ENCODE results near the gene ZDHHC11.
"Not testable (repeated sequence)": the region's sequence is repeated elsewhere in the genome, so short reads cannot be mapped to it uniquely, and the experiment has no call there.

The ZDHHC11 gene

GRCh38 chr5:856531-857425, 6.0 kb upstream of the ZDHHC11 start:
- no peak for DNase-seq

DNA sequence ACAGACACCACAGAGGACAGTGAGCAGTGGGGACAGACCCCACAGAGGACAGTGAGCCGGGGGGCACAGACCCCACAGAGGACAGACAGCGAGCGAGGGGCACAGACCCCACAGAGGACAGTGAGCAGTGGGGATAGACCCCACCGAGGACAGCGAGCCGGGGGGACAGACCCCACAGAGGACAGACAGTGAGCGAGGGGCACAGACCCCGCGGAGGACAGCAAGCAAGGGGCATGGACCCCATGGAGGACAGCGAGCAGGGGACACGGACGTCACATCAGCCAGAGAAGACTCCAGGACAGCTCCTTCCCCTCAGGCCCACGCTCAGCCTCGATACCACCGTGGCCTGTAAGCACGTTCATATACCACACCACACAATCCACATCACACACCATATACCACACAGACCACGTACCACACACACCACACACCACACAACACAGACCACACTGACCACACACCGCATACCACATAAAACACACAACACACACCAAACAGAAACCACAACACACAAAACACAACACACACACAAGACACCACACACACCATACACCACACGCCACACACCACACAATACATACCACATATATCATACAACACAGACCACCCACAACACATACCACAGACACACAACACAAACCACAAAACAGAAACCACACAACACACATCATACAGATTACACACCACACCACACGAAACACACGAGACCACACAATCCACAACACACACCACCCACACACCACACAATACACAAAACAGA, 5.2 kb upstream of the ZDHHC11 start:
- no peak for DNase-seq

- DNase-seq, result no peak
These were observed 4.4 kb upstream of the ZDHHC11 start for GRCh38 chr5:854966-855743.

GRCh38 chr5:854217-854616, 3.4 kb upstream of the ZDHHC11 start:
- no peak for DNase-seq

DNA sequence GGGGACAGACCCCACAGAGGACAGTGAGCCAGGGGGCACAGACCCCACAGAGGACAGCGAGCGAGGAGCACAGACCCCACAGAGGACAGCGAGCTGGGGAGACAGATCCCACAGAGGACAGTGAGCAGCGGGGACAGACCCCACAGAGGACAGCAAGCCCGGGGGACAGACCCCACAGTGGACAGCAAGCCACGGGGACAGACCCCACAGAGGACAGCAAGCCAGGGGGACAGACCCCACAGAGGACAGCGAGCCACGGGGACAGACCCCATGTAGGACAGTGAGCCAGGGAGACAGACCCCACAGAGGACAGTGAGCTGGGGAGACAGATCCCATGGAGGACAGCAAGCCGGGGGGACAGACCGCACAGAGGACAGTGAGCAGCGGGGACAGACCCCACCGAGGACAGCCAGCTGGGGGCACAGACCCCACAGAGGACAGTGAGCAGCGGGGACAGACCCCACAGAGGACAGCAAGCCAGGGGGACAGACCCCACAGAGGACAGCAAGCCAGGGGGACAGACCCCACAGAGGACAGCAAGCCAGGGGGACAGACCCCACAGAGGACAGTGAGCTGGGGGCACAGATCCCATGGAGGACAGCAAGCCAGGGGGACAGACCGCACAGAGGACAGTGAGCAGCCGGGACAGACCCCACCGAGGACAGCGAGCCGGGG, 2.8 kb upstream of the ZDHHC11 start:
- DNase-seq, result not testable (repeated sequence)

GRCh38 chr5:852431-853401, 1.9 kb upstream of the ZDHHC11 start:
- no peak for DNase-seq

DNA sequence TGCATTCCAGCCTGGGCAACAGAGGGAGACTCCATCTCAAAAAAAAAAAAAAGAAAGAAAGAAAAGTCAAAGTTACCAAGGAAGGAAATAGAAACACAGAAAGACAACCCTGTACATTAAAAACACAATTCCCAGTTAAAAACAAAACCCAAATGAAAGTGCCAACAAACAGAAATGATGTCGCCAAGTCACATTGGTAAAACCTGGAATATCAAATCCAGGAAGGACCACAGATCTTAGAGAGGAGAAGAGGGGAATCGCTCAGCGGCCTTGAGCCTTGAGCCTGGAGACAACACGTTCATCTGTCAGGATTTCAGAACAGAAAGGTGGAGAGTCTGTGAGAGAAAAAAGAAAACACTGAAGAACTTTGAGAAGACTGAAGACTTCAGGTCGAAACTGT, 1.2 kb upstream of the ZDHHC11 start:
- DNase-seq, result no peak

- no peak for DNase-seq
These were observed 767 bp upstream of the ZDHHC11 start for GRCh38 chr5:851553-851952.

DNA sequence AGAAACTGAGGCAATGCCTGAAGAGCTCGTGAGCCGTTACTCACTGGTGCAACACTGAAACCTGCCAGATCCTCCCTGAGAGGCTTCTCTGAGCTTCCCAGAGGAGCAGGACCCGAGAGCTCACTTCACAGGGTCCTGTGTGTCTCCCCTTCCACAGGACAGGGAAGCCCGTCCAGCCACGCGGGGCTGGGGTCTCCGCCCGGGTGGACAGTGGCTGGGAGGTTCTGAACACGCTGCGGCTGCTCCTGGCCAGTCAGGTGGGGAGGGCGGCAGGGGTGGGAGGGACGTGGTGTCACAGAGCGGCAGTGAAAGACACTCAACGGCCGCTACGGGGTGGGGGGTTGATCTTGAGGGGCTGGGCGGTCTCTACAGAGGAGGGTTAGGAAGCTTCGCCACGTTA, 290 bp upstream of the ZDHHC11 start:
- no peak for DNase-seq

GRCh38 chr5:849651-850301, 1.0 kb downstream of the ZDHHC11 start:
- DNase-seq, result no peak

- no peak for DNase-seq
These were observed 2.1 kb downstream of the ZDHHC11 start for GRCh38 chr5:848671-849111.

GRCh38 chr5:847736-848135, 3.0 kb downstream of the ZDHHC11 start:
- DNase-seq, result not testable (repeated sequence)

- not testable (repeated sequence) for DNase-seq
These were observed 3.6 kb downstream of the ZDHHC11 start for GRCh38 chr5:847212-847611.

DNA sequence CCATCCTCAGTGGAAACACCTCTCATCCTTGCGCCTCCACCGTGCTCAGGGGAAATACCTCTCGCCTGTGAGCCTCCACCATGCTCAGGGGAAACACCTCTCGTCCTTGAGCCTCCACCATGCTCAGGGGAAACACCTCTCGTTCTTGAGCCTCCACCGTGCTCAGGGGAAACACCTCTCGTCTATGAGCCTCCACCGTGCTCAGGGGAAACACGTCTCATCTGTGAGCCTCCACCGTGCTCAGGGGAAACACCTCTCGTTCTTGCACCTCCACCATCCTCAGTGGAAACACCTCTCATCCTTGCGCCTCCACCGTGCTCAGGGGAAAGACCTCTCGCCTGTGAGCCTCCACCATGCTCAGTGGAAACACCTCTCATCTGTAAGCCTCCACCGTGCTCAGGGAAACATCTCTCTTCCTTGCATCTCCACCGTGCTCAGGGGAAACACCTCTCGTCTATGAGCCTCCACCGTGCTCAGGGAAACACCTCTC, 4.1 kb downstream of the ZDHHC11 start:
- DNase-seq, result not testable (repeated sequence)

- not testable (repeated sequence) for DNase-seq
These were observed 4.8 kb downstream of the ZDHHC11 start for GRCh38 chr5:845676-846601.

DNA sequence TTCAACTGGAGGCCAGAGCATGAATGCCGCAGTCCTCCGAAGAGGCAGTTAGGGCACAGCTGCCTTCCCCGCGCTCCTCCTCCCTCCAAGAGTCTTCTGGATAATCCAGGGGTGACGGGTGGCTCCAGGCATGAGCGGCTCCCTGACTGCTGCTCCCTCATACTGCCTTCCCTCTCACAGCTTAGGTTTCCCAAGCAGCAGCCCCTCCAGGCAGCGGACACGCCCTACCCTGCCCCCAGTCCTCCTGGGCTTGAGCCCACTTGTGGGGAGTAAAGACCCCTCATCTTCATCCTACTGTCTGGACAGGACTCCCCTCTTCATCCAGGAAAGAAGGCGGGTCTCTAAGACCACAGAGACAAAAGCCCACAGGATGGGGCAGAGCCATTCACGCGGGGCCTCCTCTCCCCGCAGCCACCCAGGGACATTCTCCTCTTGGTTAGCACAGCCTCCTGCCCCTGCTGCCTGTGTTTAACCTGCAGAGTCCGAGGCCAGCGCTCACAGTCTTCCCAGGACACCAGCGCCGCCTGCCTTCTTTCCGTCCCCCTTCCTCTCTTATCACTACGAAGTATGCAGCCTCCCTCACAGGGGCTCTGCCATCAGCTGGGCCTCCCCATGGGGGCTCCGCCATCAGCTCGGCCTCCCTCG, 5.6 kb downstream of the ZDHHC11 start:
- DNase-seq, result not testable (repeated sequence)

GRCh38 chr5:844426-844825, 6.4 kb downstream of the ZDHHC11 start:
- DNase-seq, result not testable (repeated sequence)

- not testable (repeated sequence) for DNase-seq
These were observed 6.9 kb downstream of the ZDHHC11 start for GRCh38 chr5:843926-844325.

DNA sequence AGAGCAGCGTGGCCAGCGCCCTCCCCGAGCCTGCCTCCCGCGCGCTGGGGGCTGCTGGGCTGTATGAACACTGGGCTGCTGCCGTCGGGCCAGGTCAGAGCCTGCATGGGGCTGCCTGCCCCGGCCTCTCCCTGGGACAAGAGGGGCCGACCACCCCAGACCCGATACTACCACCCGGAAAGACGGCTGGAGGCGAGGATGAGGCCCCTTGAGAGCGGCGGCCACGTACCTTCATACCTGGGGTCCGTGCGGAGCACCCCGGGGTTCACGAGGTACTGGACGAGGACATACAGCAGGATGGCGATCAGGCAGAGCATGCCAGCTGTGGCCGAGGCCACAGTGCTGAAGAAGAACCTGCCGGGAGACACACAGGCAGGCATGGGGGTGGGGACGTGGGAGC, 7.4 kb downstream of the ZDHHC11 start:
- DNase-seq, result not testable (repeated sequence)
